ENCODE data around the gene SDK1. TPM values are rescaled to one million over a fixed set of nuclear protein-coding genes. Genes with fewer than 3 reads are reported as not detected.

The SDK1 gene
- total RNA-seq, 4 donors from 2014 or later = 2.5 to 12.9 (median 6.1) TPM

- DNase-seq (ENCODE audit: low spot score in 2 of 2) = no peak
- TF ChIP-seq POLR2AphosphoS5 (IDR thresholded peaks at IDR 0.05) (no peak), POLR2A (IDR thresholded peaks at IDR 0.05) (no peak), EP300 (IDR thresholded peaks at IDR 0.05) (no peak)
- TF ChIP-seq, protein P1, sequence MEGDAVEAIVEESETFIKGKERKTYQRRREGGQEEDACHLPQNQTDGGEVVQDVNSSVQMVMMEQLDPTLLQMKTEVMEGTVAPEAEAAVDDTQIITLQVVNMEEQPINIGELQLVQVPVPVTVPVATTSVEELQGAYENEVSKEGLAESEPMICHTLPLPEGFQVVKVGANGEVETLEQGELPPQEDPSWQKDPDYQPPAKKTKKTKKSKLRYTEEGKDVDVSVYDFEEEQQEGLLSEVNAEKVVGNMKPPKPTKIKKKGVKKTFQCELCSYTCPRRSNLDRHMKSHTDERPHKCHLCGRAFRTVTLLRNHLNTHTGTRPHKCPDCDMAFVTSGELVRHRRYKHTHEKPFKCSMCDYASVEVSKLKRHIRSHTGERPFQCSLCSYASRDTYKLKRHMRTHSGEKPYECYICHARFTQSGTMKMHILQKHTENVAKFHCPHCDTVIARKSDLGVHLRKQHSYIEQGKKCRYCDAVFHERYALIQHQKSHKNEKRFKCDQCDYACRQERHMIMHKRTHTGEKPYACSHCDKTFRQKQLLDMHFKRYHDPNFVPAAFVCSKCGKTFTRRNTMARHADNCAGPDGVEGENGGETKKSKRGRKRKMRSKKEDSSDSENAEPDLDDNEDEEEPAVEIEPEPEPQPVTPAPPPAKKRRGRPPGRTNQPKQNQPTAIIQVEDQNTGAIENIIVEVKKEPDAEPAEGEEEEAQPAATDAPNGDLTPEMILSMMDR (IDR thresholded peaks at IDR 0.05) = no peak
- Histone ChIP-seq H3K4me3 (no peak overlapping the region), H3K4me1 (peaks cover 4% of the 10 kb centered on the region), H3K27ac (no peak overlapping the region), H3K36me3 (no peaks in the 10 kb centered on the region), H3K27me3 (no peaks in the 10 kb centered on the region), H3K9me3 (no peaks in the 10 kb centered on the region)
- WGBS = 95% methylated on average over 9 of the region's 10 CpGs
Observed at GRCh38 chr7:4209126-4209525, 908.1 kb downstream of the SDK1 start.

- H3K36me3 ChIP-seq = no peaks in the 10 kb centered on the region
- TF ChIP-seq POLR2AphosphoS5 (IDR thresholded peaks at IDR 0.05) = no peak
- TF ChIP-seq EP300 (IDR thresholded peaks at IDR 0.05) = no peak
- no peak for TF ChIP-seq POLR2A (IDR thresholded peaks at IDR 0.05)
- TF ChIP-seq, protein P1 (IDR thresholded peaks at IDR 0.05) = no peak
- no peak for DNase-seq (ENCODE audit: low spot score in 2 of 2)
- no peaks in the 10 kb centered on the region for H3K27me3 ChIP-seq
- H3K27ac ChIP-seq = no peak overlapping the region
- no peak overlapping the region for H3K4me3 ChIP-seq
- H3K9me3 ChIP-seq = no peaks in the 10 kb centered on the region
- peaks cover 4% of the 10 kb centered on the region for H3K4me1 ChIP-seq
- 97% methylated on average over 20 of the region's 20 CpGs for WGBS
Observed at GRCh38 chr7:4209966-4210365, 908.9 kb downstream of the SDK1 start.

DNA sequence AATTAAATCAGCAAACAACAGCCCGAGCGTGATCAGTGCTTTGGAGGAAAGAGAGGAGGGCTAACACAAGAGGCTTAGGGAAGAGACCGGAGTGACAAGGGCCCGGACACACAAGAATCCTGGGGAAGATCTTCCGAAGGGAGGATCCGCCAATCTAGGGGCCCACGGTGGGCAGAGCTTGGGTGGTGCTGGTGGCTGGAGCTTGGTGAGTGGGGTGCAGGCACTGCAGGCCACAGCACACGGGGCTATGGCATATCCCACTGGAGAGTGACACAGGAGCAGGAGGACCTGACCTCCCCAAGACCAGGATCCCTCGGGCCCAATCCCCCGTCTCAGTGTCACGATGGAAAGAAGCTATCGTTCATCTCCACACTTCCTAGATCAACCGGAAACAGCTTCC is 909.8 kb downstream of the SDK1 start:
- H3K27me3 ChIP-seq = no peaks in the 10 kb centered on the region
- TF ChIP-seq, protein P1 (IDR thresholded peaks at IDR 0.05) = no peak
- TF ChIP-seq EP300 (IDR thresholded peaks at IDR 0.05) (no peak), POLR2A (IDR thresholded peaks at IDR 0.05) (no peak), POLR2AphosphoS5 (IDR thresholded peaks at IDR 0.05) (no peak)
- no peaks in the 10 kb centered on the region for H3K36me3 ChIP-seq
- 95% methylated on average over 13 of the region's 13 CpGs for WGBS
- H3K9me3 ChIP-seq = no peaks in the 10 kb centered on the region
- no peak overlapping the region for H3K27ac ChIP-seq
- H3K4me1 ChIP-seq = peaks cover 9% of the 10 kb centered on the region
- DNase-seq (ENCODE audit: low spot score in 2 of 2) = no peak
- no peak overlapping the region for H3K4me3 ChIP-seq

DNA sequence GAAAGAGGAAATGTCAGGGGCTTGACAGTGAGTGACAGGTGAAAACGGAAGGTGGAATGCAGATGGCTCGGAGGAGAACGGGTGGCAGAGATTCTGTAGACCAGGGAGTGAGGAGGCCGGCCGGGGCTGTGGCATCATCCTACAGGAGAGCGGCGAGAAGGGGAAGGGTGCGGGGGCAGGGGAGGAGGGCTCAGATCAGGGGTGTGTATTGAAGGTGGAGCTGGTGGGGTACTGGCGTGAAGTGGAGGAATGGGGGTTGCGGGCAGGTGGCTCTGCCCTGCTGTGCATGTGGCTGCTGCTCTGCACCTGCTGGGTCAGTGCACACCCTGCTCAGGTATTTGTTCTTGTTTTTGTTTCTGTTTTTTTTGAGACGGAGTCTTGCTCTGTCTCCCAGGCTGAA is 910.2 kb downstream of the SDK1 start:
- Histone ChIP-seq H3K9me3 (no peaks in the 10 kb centered on the region), H3K27ac (no peak overlapping the region), H3K36me3 (no peaks in the 10 kb centered on the region), H3K4me1 (peaks cover 13% of the 10 kb centered on the region), H3K27me3 (no peaks in the 10 kb centered on the region), H3K4me3 (no peak overlapping the region)
- no peak for TF ChIP-seq POLR2A (IDR thresholded peaks at IDR 0.05)
- no peak for TF ChIP-seq EP300 (IDR thresholded peaks at IDR 0.05)
- TF ChIP-seq, protein P1 (IDR thresholded peaks at IDR 0.05) = no peak
- no peak for TF ChIP-seq POLR2AphosphoS5 (IDR thresholded peaks at IDR 0.05)
- 93% methylated on average over 11 of the region's 11 CpGs for WGBS
- no peak for DNase-seq (ENCODE audit: low spot score in 2 of 2)

DNA sequence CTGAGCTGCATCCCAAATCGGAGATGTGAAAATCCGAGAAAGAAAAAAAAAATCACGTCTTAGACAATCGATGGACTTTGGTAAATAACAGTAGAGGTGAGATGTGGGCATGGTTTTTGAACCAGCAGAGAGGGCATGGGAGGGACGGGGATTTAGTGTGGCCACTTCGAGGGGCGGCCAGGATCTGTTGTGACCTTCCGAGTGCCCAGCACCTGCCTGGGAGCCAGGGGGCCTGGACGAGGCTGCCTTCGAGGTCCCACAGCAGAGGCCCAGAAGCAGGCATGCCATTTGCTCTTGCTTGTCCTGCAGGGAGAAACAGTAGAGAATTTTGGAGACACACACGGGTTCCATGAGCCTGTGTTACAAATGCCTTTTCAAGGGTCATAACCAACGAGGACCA is 911.3 kb downstream of the SDK1 start:
- Histone ChIP-seq H3K4me1 (peaks cover 10% of the 10 kb centered on the region), H3K27me3 (no peaks in the 10 kb centered on the region), H3K27ac (no peak overlapping the region), H3K36me3 (no peaks in the 10 kb centered on the region), H3K4me3 (no peak overlapping the region), H3K9me3 (no peaks in the 10 kb centered on the region)
- no peak for DNase-seq (ENCODE audit: low spot score in 2 of 2)
- TF ChIP-seq POLR2A (IDR thresholded peaks at IDR 0.05) (no peak), EP300 (IDR thresholded peaks at IDR 0.05) (no peak), POLR2AphosphoS5 (IDR thresholded peaks at IDR 0.05) (no peak)
- TF ChIP-seq, protein P1 (IDR thresholded peaks at IDR 0.05) = no peak
- WGBS = 94% methylated on average over 12 of the region's 12 CpGs
